ENCODE measurements around the gene DOK6.

DOK6 gene

DNA sequence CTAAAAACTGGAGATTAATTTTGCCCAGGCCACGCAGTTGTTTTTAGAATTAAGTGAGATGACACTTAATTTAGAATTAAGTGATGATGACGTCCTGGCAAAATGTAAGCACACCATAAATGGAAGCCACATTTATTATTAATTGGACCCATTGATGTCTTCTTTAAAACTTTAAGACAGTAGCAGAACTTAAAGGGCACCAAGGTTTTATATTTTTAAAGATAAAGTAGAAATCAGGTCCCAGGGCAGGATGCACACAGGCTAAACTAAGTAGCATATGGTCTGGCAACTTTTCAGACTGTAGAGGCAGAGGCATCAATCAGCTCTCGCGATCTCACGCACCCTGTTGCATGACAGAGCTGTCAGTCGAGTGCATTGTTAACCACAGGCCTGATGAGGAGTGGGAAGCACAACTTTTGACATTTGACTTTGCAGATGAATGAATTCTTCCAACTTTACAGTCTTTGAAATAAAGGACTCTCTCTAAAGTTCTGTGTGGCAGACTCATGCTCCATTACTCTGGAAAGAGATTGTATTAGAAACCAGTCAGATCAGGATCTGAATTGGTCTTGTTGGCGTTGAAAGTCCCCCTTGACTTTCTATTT is 314.6 kb downstream of the DOK6 start:
- H3K4me3 ChIP-seq (ENCODE audit: low read length), result no peak overlapping the region
- DNase-seq (ENCODE audit: low read depth, low spot score), result peak; percentile 25

- no peak for DNase-seq (ENCODE audit: low read depth, low spot score)
- no peak overlapping the region for H3K4me3 ChIP-seq (ENCODE audit: low read length)
Measured at GRCh38 chr18:69717586-69717985, 316.9 kb downstream of the DOK6 start.

- DNase-seq (ENCODE audit: low read depth, low spot score), result no peak
- H3K4me3 ChIP-seq (ENCODE audit: low read length), result no peak overlapping the region
Measured at GRCh38 chr18:69718912-69719547, 318.3 kb downstream of the DOK6 start.

- DNase-seq (ENCODE audit: low read depth, low spot score), result no peak
- no peak overlapping the region for H3K4me3 ChIP-seq (ENCODE audit: low read length)
Measured at GRCh38 chr18:69720422-69720821, 319.7 kb downstream of the DOK6 start.

- no peak overlapping the region for H3K4me3 ChIP-seq (ENCODE audit: low read length)
- no peak for DNase-seq (ENCODE audit: low read depth, low spot score)
Measured at GRCh38 chr18:69723434-69723833, 322.7 kb downstream of the DOK6 start.

DNA sequence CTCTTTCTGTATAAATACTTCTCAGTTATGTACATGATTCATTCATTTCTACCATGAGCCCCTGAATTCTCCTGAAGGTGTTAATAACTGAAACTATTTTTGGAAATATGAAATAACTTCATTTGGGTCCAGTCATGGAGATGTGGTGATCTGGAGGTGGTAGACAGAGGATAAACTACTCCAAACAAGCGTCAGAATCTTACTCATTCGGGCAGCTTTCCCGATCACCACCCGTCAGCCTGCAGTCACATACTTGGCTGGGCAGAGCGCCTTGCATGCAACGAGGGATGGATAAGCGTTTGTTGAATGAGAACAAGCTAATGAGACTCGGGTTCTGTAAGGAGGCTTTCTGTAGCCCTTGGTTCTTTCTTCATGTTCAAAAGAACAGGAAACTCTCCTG is 324.3 kb downstream of the DOK6 start:
- DNase-seq (ENCODE audit: low read depth, low spot score), result no peak
- H3K4me3 ChIP-seq (ENCODE audit: low read length), result no peak overlapping the region

DNA sequence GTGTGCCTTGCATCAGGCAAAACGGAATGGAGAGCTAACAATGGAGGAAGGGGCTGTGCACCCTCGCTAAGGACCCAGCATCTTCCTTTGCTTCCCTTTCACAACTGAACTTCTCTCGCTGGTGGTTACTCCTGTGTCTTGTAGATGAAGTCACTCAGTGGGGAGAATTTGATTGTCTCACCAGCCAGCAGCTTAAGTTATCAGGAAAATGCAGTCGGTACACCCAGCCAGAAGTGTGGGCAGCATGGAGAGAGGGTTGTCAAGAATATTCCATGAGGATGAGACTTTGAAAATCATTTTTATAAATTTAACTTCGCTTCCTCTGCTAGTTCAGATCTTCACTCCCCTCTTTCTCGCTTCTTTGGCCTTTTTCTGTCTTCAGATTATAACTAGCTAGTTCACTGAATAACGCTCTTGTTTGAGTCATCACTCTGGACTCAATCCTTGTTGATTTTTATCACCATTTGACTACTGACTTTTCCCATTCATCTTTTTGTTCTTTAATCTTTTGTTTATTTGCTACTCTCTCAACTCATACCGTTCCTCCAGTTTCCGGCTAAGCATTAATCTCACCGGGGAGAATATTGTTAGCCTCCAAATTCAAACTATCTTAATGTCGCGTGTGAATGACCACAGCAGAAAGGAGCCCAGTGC is 325.3 kb downstream of the DOK6 start:
- no peak for DNase-seq (ENCODE audit: low read depth, low spot score)

DNA sequence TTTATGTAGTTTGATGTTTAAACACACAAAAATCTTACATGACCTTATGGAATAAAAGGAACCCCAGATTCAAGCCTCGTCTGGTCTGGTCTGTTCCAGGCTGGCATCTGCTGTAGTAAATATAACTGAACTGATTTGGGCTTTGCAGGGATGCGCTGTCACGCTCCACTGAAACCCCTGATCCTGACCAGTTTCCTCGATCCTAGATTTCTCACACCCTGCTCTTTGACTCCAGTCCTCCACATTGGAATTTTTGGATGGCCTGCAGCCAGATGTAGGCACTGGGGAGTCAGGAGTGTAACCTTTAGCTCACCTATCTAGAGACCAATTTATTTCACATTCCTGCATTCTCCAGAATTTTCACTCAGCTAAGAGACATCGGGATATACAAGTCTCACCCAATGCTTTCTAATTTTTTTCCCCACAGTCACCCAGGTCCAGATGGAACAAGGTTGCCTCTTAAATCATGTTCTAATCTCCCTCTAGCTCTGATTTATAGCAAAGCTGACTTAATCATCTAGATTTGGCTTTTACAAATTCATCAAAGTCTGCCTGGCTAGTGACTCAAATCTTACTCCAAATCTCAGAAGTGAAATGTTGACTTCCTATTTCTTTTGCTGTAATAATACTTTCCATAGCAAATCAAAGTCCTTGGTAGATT is 327.4 kb downstream of the DOK6 start:
- no peak for DNase-seq (ENCODE audit: low read depth, low spot score)
- H3K4me3 ChIP-seq (ENCODE audit: low read length), result no peak overlapping the region

More for the DNA sequence above, 325.3 kb downstream of the DOK6 start:
- H3K4me3 ChIP-seq (ENCODE audit: low read length), result no peak overlapping the region

GRCh38 chr18:69730664-69731063 is 330.0 kb downstream of the DOK6 start:
- DNase-seq (ENCODE audit: low read depth, low spot score), result no peak
- no peak overlapping the region for H3K4me3 ChIP-seq (ENCODE audit: low read length)

- no peak overlapping the region for H3K4me3 ChIP-seq (ENCODE audit: low read length)
- no peak for DNase-seq (ENCODE audit: low read depth, low spot score)
Measured at GRCh38 chr18:69734536-69734935, 333.8 kb downstream of the DOK6 start.

DNA sequence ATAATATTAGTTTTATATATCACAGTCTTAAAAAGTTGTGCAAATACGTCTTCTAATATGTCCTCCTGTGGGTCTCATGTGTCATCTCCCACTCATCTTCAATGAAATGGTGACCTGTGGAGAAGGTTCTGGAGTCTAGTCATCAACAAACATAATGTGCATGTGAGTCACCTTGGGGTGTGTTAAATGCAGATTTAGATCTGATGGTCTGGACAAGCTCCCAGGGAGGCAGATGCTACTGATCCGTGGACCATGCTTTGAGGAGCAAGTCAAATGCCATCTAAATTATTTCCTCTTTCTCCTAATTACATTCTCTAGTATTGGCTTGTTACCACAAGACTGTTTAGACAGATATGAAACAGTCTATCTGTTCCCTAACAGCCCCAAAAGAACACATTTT is 336.0 kb downstream of the DOK6 start:
- DNase-seq (ENCODE audit: low read depth, low spot score), result no peak
- H3K4me3 ChIP-seq (ENCODE audit: low read length), result no peak overlapping the region

GRCh38 chr18:69737851-69738250 is 337.2 kb downstream of the DOK6 start:
- no peak for DNase-seq (ENCODE audit: low read depth, low spot score)
- no peak overlapping the region for H3K4me3 ChIP-seq (ENCODE audit: low read length)

DNA sequence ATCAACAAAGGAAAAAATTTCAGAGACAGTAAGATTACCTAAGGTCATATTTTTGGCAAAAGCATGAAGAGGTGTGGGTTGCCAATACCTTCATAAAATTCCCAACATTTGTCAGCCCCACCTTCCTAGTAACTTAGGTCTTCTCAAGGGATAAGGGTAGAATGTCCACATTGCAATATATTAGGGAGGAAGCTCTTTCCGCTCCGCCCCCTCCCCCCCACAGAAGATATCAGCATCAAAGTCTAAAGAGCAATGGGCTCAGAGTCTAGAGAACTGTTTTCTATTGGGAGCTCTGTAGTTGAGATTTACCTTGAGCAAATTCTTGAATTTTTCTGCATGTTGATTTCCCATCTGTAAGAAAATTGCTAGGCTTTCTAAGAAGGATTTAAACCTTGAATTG is 346.7 kb downstream of the DOK6 start:
- no peak overlapping the region for H3K4me3 ChIP-seq (ENCODE audit: low read length)

DNA sequence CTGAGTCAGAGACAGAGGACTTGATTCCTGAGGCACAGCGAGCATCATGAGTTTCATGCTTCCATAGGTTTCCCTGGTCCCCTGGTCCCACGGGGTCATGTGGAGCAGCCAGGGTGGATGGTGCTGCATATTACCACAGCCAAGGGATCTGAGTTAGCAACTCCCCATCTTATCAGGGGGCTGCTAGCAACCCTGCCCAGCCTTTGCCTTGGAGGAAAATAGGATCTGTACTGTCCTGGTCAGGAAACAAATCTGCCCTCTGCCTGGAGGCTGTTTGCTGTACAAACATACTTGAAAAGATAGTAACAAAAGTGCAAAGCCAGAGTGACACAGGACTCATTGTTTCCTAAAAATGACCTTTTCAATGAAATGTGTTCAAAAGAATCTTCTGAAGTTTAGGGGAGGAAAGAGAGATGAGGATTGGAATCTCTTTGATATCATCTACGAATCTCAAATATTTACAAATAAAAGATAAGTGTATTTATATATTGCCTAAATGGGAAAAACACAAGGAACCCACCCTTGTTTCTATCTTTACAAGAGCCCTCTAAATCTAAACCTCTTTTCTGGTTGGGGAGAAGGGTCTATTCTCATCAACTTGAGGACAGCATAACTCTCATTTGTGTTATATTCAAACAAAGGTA is 352.2 kb downstream of the DOK6 start:
- no peak overlapping the region for H3K4me3 ChIP-seq (ENCODE audit: low read length)
- no peak for DNase-seq (ENCODE audit: low read depth, low spot score)

More for the DNA sequence above, 346.7 kb downstream of the DOK6 start:
- no peak for DNase-seq (ENCODE audit: low read depth, low spot score)

GRCh38 chr18:69754108-69754507 is 353.4 kb downstream of the DOK6 start:
- no peak for DNase-seq (ENCODE audit: low read depth, low spot score)
- H3K4me3 ChIP-seq (ENCODE audit: low read length), result no peak overlapping the region

GRCh38 chr18:69755041-69755440 is 354.4 kb downstream of the DOK6 start:
- no peak overlapping the region for H3K4me3 ChIP-seq (ENCODE audit: low read length)
- no peak for DNase-seq (ENCODE audit: low read depth, low spot score)

DNA sequence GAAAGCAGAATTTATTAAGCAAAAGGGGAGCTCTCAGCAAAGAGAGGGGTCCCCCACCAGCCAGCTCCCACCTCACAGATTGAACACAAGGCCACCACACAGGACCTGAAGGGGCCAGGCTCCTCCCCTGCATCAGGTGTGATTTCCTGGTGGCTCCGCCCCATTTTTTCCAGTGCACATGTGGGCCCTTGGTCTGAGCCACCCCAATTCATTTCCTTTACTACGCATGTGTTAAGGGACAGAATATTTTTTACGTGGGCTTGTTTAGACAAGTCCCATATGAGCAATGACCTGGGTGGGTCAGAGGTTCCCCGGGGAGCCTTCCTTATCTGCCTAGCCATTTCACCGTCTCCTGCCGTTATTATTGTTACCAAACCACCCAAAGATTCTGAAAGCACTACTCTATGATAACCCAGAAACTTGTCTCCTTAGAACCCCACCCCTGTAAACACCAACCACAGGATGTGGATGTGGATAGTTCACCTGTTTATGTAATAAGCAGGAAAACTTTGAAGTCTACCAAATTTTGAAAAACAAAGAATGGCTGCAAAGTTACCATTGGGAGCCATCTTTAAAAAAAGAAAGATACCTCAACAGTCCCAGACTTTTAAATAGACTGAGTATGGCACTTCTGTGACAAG is 355.3 kb downstream of the DOK6 start:
- peak; percentile 50 for DNase-seq (ENCODE audit: low read depth, low spot score)
- no peak overlapping the region for H3K4me3 ChIP-seq (ENCODE audit: low read length)

GRCh38 chr18:69757733-69758132 is 357.0 kb downstream of the DOK6 start:
- H3K4me3 ChIP-seq (ENCODE audit: low read length), result no peak overlapping the region
- DNase-seq (ENCODE audit: low read depth, low spot score), result no peak

- H3K4me3 ChIP-seq (ENCODE audit: low read length), result no peak overlapping the region
- DNase-seq (ENCODE audit: low read depth, low spot score), result no peak
Measured at GRCh38 chr18:69758458-69758857, 357.8 kb downstream of the DOK6 start.
